SK-N-MC (cell line): Measurements from ENCODE around the gene SNN.

Source experiments
- DNase-seq: peaks from one replicate; pipeline ENCODE4 v3.0.0-alpha.2; 2011; ENCODE audit warnings: low read depth, low spot score
- H3K27ac ChIP-seq: fragments of 200-600 bp; sonication (generic); 2 replicates; pipeline ENCODE4 v1.5.1; 2016; ENCODE audit warnings: mixed run types
- H3K36me3 ChIP-seq: fragments of 200-600 bp; sonication (generic); 2 replicates; pipeline ENCODE4 v1.6.1; 2017; ENCODE audit warnings: antibody characterized with exemption, low read length, mixed read lengths; ENCODE audit not compliant: insufficient read depth
- H3K4me3 ChIP-seq: fragments of 200-600 bp; sonication (generic); 2 replicates; pipeline ENCODE4 v1.5.1; 2016
- H3K9ac ChIP-seq: fragments of 200-600 bp; sonication (generic); 2 replicates; pipeline ENCODE4 v1.8.0; 2017; ENCODE audit warnings: mixed run types, mixed read lengths; ENCODE audit not compliant: insufficient read length
- H3K9me3 ChIP-seq: fragments of 200-600 bp; sonication (generic); 2 replicates; pipeline ENCODE4 v1.6.1; 2017; ENCODE audit warnings: low read depth, mild to moderate bottlenecking, antibody characterized with exemption, low read length, moderate library complexity, mixed read lengths
- EZH2 ChIP-seq: fragments of 200-600 bp; sonication (generic); IDR thresholded peaks from one replicate; pipeline ENCODE4 v1.6.1; 2017; ENCODE audit warnings: antibody characterized with exemption
- FOXP2 ChIP-seq: optimal IDR thresholded peaks from 2 replicates; pipeline ENCODE3; 2011; ENCODE audit warnings: mild to moderate bottlenecking, moderate library complexity; ENCODE audit not compliant: insufficient read depth; ENCODE audit errors: extremely low read length, control extremely low read depth
- POLR2AphosphoS5 ChIP-seq: IDR thresholded peaks from 2 replicates; pipeline ENCODE4 v1.6.1; 2012; ENCODE audit warnings: mild to moderate bottlenecking, low read depth, low read length, borderline replicate concordance

The SNN gene

GRCh38 chr16:11658896-11659708, 9.2 kb upstream of the SNN start:
- DNase-seq = no peak
- Histone ChIP-seq H3K9me3 (no peaks in the 10 kb centered on the region), H3K36me3 (no peaks in the 10 kb centered on the region), H3K4me3 (no peak overlapping the region), H3K9ac (no peak overlapping the region), H3K27ac (no peak overlapping the region)
- TF ChIP-seq FOXP2 = no peak
- no peak for TF ChIP-seq EZH2
- TF ChIP-seq POLR2AphosphoS5 = no peak

- no peak overlapping the region for H3K27ac ChIP-seq
- no peaks in the 10 kb centered on the region for H3K9me3 ChIP-seq
These were observed 7.7 kb upstream of the SNN start for GRCh38 chr16:11660565-11660964.

GRCh38 chr16:11662582-11662981, 5.7 kb upstream of the SNN start:
- DNase-seq = no peak
- Histone ChIP-seq H3K4me3 (no peak overlapping the region), H3K27ac (no peak overlapping the region), H3K36me3 (no peaks in the 10 kb centered on the region), H3K9ac (no peak overlapping the region), H3K9me3 (no peaks in the 10 kb centered on the region)
- TF ChIP-seq FOXP2 (no peak), POLR2AphosphoS5 (no peak), EZH2 (no peak)

More at GRCh38 chr16:11660565-11660964, 7.7 kb upstream of the SNN start:
- H3K36me3 ChIP-seq = no peaks in the 10 kb centered on the region
- TF ChIP-seq FOXP2 = no peak
- TF ChIP-seq EZH2 = no peak
- no peak for TF ChIP-seq POLR2AphosphoS5
- no peak for DNase-seq
- H3K9ac ChIP-seq = no peak overlapping the region
- H3K4me3 ChIP-seq = no peak overlapping the region

- H3K27ac ChIP-seq = no peak overlapping the region
These were observed 3.2 kb upstream of the SNN start for GRCh38 chr16:11665071-11665491.

GRCh38 chr16:11666103-11667055, 1.9 kb upstream of the SNN start:
- TF ChIP-seq EZH2 (no peak), POLR2AphosphoS5 (no peak), FOXP2 (no peak)
- Histone ChIP-seq H3K9ac (no peak overlapping the region), H3K9me3 (no peaks in the 10 kb centered on the region), H3K27ac (no peak overlapping the region), H3K4me3 (no peak overlapping the region), H3K36me3 (no peaks in the 10 kb centered on the region)
- no peak for DNase-seq

More at GRCh38 chr16:11665071-11665491, 3.2 kb upstream of the SNN start:
- Histone ChIP-seq H3K36me3 (no peaks in the 10 kb centered on the region), H3K4me3 (no peak overlapping the region), H3K9me3 (no peaks in the 10 kb centered on the region), H3K9ac (no peak overlapping the region)
- no peak for DNase-seq
- TF ChIP-seq FOXP2 = no peak
- no peak for TF ChIP-seq EZH2
- no peak for TF ChIP-seq POLR2AphosphoS5

GRCh38 chr16:11667221-11667823, 933 bp upstream of the SNN start:
- no peak overlapping the region for H3K9ac ChIP-seq

GRCh38 chr16:11668623-11669379, 546 bp downstream of the SNN start:
- no peak for DNase-seq
- Histone ChIP-seq H3K27ac (no peak overlapping the region), H3K4me3 (peak overlapping the region; percentile 86), H3K9me3 (no peaks in the 10 kb centered on the region), H3K36me3 (no peaks in the 10 kb centered on the region), H3K9ac (peak overlapping the region; percentile 69)
- TF ChIP-seq FOXP2 (no peak), POLR2AphosphoS5 (no peak), EZH2 (no peak)

More at GRCh38 chr16:11667221-11667823, 933 bp upstream of the SNN start:
- H3K4me3 ChIP-seq = no peak overlapping the region
- H3K36me3 ChIP-seq = no peaks in the 10 kb centered on the region
- no peak for TF ChIP-seq EZH2
- no peaks in the 10 kb centered on the region for H3K9me3 ChIP-seq
- no peak for DNase-seq
- H3K27ac ChIP-seq = no peak overlapping the region
